Transverse colon (tissue), 4 donors: ENCODE measurements around the gene CD82.

ENCODE experiments used
- CTCF ChIP-seq, 5 experiments: fragments of 200-600 bp in 3 of 5; fragments of 450-650 bp in 2 of 5; sonication (generic) in 3 of 5; IDR thresholded peaks; 1 replicate in 2 of 5; 2 replicates in 3 of 5; pipeline ENCODE4 v1.5.1; 2016 to 2017; ENCODE audit warnings: antibody characterized with exemption in 5 of 5, inconsistent platforms in 3 of 5, mild to moderate bottlenecking in 2 of 5, moderate library complexity in 1 of 5
- EP300 ChIP-seq: sonication (generic); formaldehyde crosslinking; IDR thresholded peaks from one replicate; pipeline ENCODE4 v1.6.1; 2017; ENCODE audit warnings: antibody characterized with exemption, low read depth
- POLR2A ChIP-seq: fragments of 450-650 bp; IDR thresholded peaks from one replicate; pipeline ENCODE4 v1.6.1; 2016; ENCODE audit warnings: antibody characterized with exemption, mild to moderate bottlenecking, moderate library complexity
- POLR2AphosphoS5 ChIP-seq, 3 donors: sonication (generic); formaldehyde crosslinking; IDR thresholded peaks; one replicate each; pipeline ENCODE4 v1.6.1; 2016; ENCODE audit warnings: antibody characterized with exemption in 3 of 3

GRCh38 chr11:44582641-44583352 lies 17.3 kb downstream of the CD82 start:
- TF ChIP-seq POLR2A (no peak), CTCF (IDR thresholded peaks at IDR 0.05) (no peak), POLR2AphosphoS5 (IDR thresholded peaks at IDR 0.05) (no peak), EP300 (no peak)
